SK-N-SH (cell line): ENCODE data around the gene ZNF415. TPM values are rescaled to one million over a fixed set of nuclear protein-coding genes. Genes with fewer than 3 reads are reported as not detected.

Experiments used
- CTCF ChIA-PET: fragments of 300-600, 350-600 bp; formaldehyde crosslinking; extraction: SDS; loops from one replicate; lab custom pipeline; 2021; lab: Yijun Ruan, JAX
- POLR2A ChIA-PET: fragments of 350-600 bp; sonication (Branson Sonifier 250); formaldehyde crosslinking; extraction: SDS; loops from one replicate; lab custom pipeline; 2020; ENCODE audit warnings: antibody characterized with exemption, inconsistent platforms; lab: Yijun Ruan, JAX
- DNase-seq: peaks from one replicate; pipeline ENCODE4 v3.0.0; 2012
- H2AFZ ChIP-seq: fragments of 200-600 bp; sonication (generic); 2 replicates; pipeline ENCODE4 v1.8.1; 2016; ENCODE audit warnings: antibody characterized with exemption, mild to moderate bottlenecking, low read depth
- H3F3A ChIP-seq: fragments of 200-600 bp; sonication (generic); replicated peaks from 2 replicates; pipeline ENCODE3; 2016; ENCODE audit warnings: antibody characterized with exemption, mild to moderate bottlenecking; ENCODE audit not compliant: insufficient read depth
- H3K27ac ChIP-seq, 2 experiments: fragments of 200-500 bp in 1 of 2; fragments of 200-600 bp in 1 of 2; sonication (Bioruptor generic) in 1 of 2; sonication (generic), shearing (Covaris generic) in 1 of 2; 2 replicates each; pipeline versions ENCODE4 v1.5.1 to v1.6.1; 2014 to 2016; ENCODE audit warnings: low read depth in 2 of 2, inconsistent platforms in 1 of 2, low read length in 1 of 2, mild to moderate bottlenecking in 1 of 2, mixed read lengths in 1 of 2
- H3K27me3 ChIP-seq: fragments of 200-600 bp; sonication (generic), shearing (Covaris generic); 2 replicates; pipeline ENCODE4 v1.6.1; 2016; ENCODE audit warnings: mixed run types; ENCODE audit not compliant: insufficient read depth
- H3K36me3 ChIP-seq, 2 experiments: fragments of 200-500 bp in 1 of 2; fragments of 200-600 bp in 1 of 2; sonication (Bioruptor generic) in 1 of 2; sonication (generic) in 1 of 2; replicated peaks in 1 of 2; 2 replicates each; pipeline versions ENCODE3 to v1.5.1; 2014 to 2016; ENCODE audit warnings: low read length in 1 of 2, mild to moderate bottlenecking in 1 of 2; ENCODE audit not compliant: insufficient read depth in 2 of 2, control insufficient read depth in 1 of 2
- H3K4me1 ChIP-seq, 2 experiments: fragments of 200-500 bp in 1 of 2; fragments of 200-600 bp in 1 of 2; sonication (Bioruptor generic) in 1 of 2; sonication (generic), shearing (Covaris generic) in 1 of 2; 2 replicates each; pipeline versions ENCODE4 v1.5.1 to v1.6.1; 2014 to 2016; ENCODE audit warnings: low read depth in 1 of 2, low read length in 1 of 2, mixed run types in 1 of 2; ENCODE audit not compliant: insufficient read depth in 2 of 2, control insufficient read depth in 1 of 2
- H3K4me2 ChIP-seq: fragments of 200-600 bp; sonication (generic), shearing (Covaris generic); 2 replicates; pipeline ENCODE4 v1.6.1; 2017; ENCODE audit warnings: mixed run types
- H3K4me3 ChIP-seq, 2 experiments: fragments of 200-500 bp in 1 of 2; fragments of 200-600 bp in 1 of 2; sonication (Bioruptor generic) in 1 of 2; sonication (generic), shearing (Covaris generic) in 1 of 2; 2 replicates each; pipeline versions ENCODE4 v1.5.1 to v1.8.1; 2014 to 2016; ENCODE audit warnings: low read depth in 2 of 2, inconsistent platforms in 1 of 2, low read length in 1 of 2, mild to moderate bottlenecking in 1 of 2, mixed read lengths in 1 of 2, moderate library complexity in 1 of 2
- H3K79me2 ChIP-seq: fragments of 200-600 bp; sonication (generic); 2 replicates; pipeline ENCODE4 v1.8.1; 2017; ENCODE audit warnings: mild to moderate bottlenecking; ENCODE audit not compliant: insufficient read depth
- H3K9ac ChIP-seq: fragments of 200-600 bp; sonication (generic); 2 replicates; pipeline ENCODE4 v1.6.1; 2017; ENCODE audit warnings: mixed run types
- H3K9me2 ChIP-seq: fragments of 200-600 bp; sonication (generic); 2 replicates; pipeline ENCODE4 v1.6.1; 2017; ENCODE audit warnings: mixed run types
- H3K9me3 ChIP-seq: fragments of 200-600 bp; sonication (generic); 2 replicates; pipeline ENCODE4 v1.6.1; 2017; ENCODE audit warnings: mixed run types, mild to moderate bottlenecking, moderate library complexity
- H4K20me1 ChIP-seq: fragments of 200-600 bp; sonication (generic); 2 replicates; pipeline ENCODE4 v1.6.1; 2017; ENCODE audit warnings: mild to moderate bottlenecking, mixed run types; ENCODE audit not compliant: insufficient read depth
- CHD2 ChIP-seq: fragments of 150-350 bp; IDR thresholded peaks from 2 replicates; pipeline ENCODE4 v1.6.1; 2018; ENCODE audit warnings: low read length; ENCODE audit not compliant: partially characterized antibody
- ELF1 ChIP-seq: IDR thresholded peaks from 2 replicates; pipeline ENCODE4 v1.4.0; 2012
- EZH2phosphoT487 ChIP-seq: fragments of 200-600 bp; sonication (generic); IDR thresholded peaks from 2 replicates; pipeline ENCODE4 v1.6.1; 2017; ENCODE audit warnings: low read depth, mixed run types, mild to moderate bottlenecking, antibody characterized with exemption, moderate library complexity, borderline replicate concordance
- FOXJ3 ChIP-seq: sonication (generic); formaldehyde crosslinking; IDR thresholded peaks from 2 replicates; pipeline ENCODE4 v1.5.1; 2020; ENCODE audit warnings: mild to moderate bottlenecking, missing genetic modification reagents
- FOXM1 ChIP-seq: IDR thresholded peaks from 2 replicates; pipeline ENCODE4 v1.4.0; 2012; ENCODE audit warnings: low read depth, mild to moderate bottlenecking
- GABPA ChIP-seq: IDR thresholded peaks from 2 replicates; pipeline ENCODE4 v1.4.0; 2012; ENCODE audit warnings: low read depth, mild to moderate bottlenecking
- NFIC ChIP-seq: IDR thresholded peaks from 2 replicates; pipeline ENCODE4 v1.4.0; 2012; ENCODE audit warnings: borderline replicate concordance
- NRF1 ChIP-seq: IDR thresholded peaks from 2 replicates; pipeline ENCODE4 v1.6.1; 2012; ENCODE audit warnings: low read depth, mild to moderate bottlenecking, low read length
- WGBS: methylation state at CpG from one replicate; pipeline ENCODE4 v1.1.6; 2017; ENCODE audit warnings: low lambda C conversion rate; 5-methylcytosine and 5-hydroxymethylcytosine counted together
- polyA plus RNA-seq, 3 experiments: library from polyadenylated mRNA; depleted of rRNA; stranded (reverse); fragments of >200 nt; gene quantifications; 2 replicates each; pipeline ENCODE4 v1.2.3, GENCODE V29; 2012
- TF ChIP-seq, protein P1 (sequence below): IDR thresholded peaks from 2 replicates; pipeline ENCODE4 v1.4.0; 2012; ENCODE audit warnings: low read depth, borderline replicate concordance
- TF ChIP-seq, protein P2 (sequence below): IDR thresholded peaks from 2 replicates; pipeline ENCODE4 v1.6.1; 2012; ENCODE audit warnings: mild to moderate bottlenecking, low read depth, low read length, moderate library complexity
- TF ChIP-seq, protein P3 (sequence below): fragments of 150-350 bp; IDR thresholded peaks from 2 replicates; pipeline ENCODE4 v1.6.1; 2016; ENCODE audit warnings: mild to moderate bottlenecking, low read depth, low read length
- TF ChIP-seq, protein P4 (sequence below): IDR thresholded peaks from 2 replicates; pipeline ENCODE4 v1.4.0; 2012; ENCODE audit warnings: low read depth, borderline replicate concordance

Gene ZNF415
- polyA plus RNA-seq, 1 of the 3 experiments (the other 2 are of a cell fraction), result 1.6 TPM

DNA sequence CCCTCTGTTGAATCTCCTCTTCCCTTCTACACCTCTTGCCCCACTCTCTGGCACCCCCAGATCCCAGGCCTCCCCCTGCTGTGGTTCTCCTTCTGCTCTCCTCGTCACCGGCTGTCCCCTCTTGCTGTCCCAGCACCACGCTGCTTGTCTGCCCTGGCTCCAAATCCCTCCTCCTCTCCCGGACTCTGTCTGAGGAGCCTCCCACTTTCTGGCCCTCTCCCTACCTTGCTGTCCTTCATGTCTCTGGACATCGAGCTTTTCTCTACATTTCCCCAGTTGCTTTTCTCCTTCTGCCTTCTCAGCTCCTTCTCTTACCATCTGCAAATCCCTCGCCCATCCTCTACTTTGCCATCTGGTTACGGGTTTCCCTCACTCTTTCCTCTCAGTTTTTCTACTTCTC lies 24.9 kb upstream of the ZNF415 start (continued):
- TF ChIP-seq, protein P1, sequence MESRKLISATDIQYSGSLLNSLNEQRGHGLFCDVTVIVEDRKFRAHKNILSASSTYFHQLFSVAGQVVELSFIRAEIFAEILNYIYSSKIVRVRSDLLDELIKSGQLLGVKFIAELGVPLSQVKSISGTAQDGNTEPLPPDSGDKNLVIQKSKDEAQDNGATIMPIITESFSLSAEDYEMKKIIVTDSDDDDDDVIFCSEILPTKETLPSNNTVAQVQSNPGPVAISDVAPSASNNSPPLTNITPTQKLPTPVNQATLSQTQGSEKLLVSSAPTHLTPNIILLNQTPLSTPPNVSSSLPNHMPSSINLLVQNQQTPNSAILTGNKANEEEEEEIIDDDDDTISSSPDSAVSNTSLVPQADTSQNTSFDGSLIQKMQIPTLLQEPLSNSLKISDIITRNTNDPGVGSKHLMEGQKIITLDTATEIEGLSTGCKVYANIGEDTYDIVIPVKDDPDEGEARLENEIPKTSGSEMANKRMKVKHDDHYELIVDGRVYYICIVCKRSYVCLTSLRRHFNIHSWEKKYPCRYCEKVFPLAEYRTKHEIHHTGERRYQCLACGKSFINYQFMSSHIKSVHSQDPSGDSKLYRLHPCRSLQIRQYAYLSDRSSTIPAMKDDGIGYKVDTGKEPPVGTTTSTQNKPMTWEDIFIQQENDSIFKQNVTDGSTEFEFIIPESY, result no peak
- TF ChIP-seq, protein P2, sequence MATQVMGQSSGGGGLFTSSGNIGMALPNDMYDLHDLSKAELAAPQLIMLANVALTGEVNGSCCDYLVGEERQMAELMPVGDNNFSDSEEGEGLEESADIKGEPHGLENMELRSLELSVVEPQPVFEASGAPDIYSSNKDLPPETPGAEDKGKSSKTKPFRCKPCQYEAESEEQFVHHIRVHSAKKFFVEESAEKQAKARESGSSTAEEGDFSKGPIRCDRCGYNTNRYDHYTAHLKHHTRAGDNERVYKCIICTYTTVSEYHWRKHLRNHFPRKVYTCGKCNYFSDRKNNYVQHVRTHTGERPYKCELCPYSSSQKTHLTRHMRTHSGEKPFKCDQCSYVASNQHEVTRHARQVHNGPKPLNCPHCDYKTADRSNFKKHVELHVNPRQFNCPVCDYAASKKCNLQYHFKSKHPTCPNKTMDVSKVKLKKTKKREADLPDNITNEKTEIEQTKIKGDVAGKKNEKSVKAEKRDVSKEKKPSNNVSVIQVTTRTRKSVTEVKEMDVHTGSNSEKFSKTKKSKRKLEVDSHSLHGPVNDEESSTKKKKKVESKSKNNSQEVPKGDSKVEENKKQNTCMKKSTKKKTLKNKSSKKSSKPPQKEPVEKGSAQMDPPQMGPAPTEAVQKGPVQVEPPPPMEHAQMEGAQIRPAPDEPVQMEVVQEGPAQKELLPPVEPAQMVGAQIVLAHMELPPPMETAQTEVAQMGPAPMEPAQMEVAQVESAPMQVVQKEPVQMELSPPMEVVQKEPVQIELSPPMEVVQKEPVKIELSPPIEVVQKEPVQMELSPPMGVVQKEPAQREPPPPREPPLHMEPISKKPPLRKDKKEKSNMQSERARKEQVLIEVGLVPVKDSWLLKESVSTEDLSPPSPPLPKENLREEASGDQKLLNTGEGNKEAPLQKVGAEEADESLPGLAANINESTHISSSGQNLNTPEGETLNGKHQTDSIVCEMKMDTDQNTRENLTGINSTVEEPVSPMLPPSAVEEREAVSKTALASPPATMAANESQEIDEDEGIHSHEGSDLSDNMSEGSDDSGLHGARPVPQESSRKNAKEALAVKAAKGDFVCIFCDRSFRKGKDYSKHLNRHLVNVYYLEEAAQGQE, result no peak
- no peak for TF ChIP-seq GABPA
- TF ChIP-seq, protein P3, sequence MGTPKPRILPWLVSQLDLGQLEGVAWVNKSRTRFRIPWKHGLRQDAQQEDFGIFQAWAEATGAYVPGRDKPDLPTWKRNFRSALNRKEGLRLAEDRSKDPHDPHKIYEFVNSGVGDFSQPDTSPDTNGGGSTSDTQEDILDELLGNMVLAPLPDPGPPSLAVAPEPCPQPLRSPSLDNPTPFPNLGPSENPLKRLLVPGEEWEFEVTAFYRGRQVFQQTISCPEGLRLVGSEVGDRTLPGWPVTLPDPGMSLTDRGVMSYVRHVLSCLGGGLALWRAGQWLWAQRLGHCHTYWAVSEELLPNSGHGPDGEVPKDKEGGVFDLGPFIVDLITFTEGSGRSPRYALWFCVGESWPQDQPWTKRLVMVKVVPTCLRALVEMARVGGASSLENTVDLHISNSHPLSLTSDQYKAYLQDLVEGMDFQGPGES, result no peak

DNA sequence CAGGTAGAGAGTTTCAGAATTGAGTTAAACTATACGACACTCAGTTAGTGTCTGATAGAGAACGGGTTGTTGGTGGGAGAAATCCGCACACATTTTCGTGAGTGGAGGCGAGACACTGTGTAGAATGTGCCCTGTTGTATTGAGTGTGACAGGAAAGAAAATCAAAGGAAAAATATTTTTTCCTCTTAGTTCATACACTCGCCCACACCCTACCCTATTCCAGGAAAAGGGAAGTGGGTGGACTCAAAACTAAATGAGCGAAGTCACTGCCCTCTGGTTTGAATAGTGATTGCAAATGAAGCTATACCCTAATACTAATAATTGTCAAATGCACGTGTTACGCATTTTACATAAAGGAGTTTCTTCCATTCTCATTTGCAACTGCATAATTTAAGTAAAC lies 24.1 kb upstream of the ZNF415 start:
- H3K4me1 ChIP-seq, result peaks cover 0 to 6% of the 10 kb centered on the region in 2 experiments; a peak in 1 of 4 replicates
- no peak for DNase-seq
- H3K27me3 ChIP-seq, result no peaks in the 10 kb centered on the region
- H3K9me2 ChIP-seq, result no peaks in the 10 kb centered on the region
- TF ChIP-seq, protein P3, result no peak
- POLR2A ChIA-PET, result no interaction called here
- H4K20me1 ChIP-seq, result no peaks in the 10 kb centered on the region
- H3K4me2 ChIP-seq, result no peak overlapping the region
- H3K27ac ChIP-seq, result no peak overlapping the region
- H3F3A ChIP-seq, result peaks cover 3% of the 10 kb centered on the region
- H3K4me3 ChIP-seq, result no peak overlapping the region; a peak in 1 of 4 replicates
- CTCF ChIA-PET, result interaction anchor here (1.4 kb wide), 1 partner anchor 80 kb away, joined by 3 read pairs; no protein-coding TSS in a partner anchor
- H2AFZ ChIP-seq, result no peak overlapping the region
- no peak overlapping the region for H3K9ac ChIP-seq
- H3K36me3 ChIP-seq, result peaks cover 0 to under 1% of the 10 kb centered on the region in 2 experiments
- H3K79me2 ChIP-seq, result peaks cover 29% of the 10 kb centered on the region; the same call in 1 of the 2 replicates
- no peaks in the 10 kb centered on the region for H3K9me3 ChIP-seq
- WGBS, result 83% methylated on average over 9 of the region's 9 CpGs

DNA sequence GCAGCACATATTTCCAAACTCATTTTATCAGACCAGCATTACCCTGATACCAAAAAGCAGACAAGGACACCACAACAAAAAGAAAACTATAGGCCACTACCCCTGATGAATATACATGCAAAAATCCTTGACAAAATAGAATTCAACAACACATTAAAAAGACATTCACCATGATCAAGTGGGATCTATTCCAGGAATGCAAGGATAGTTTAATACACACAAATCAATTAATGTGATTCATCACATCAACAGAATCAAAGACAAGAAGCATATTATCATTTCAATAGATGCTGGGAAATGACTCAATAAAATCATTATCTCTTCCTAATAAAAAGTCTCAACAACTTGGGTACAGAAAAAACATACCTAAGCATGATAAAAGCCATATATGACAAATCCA lies 14.9 kb upstream of the ZNF415 start:
- ChIA-PET POLR2A (no interaction called here), CTCF (no interaction called here)
- TF ChIP-seq, protein P3, result no peak
- no peak for TF ChIP-seq ELF1
- no peak for TF ChIP-seq NRF1
- TF ChIP-seq, protein P4, sequence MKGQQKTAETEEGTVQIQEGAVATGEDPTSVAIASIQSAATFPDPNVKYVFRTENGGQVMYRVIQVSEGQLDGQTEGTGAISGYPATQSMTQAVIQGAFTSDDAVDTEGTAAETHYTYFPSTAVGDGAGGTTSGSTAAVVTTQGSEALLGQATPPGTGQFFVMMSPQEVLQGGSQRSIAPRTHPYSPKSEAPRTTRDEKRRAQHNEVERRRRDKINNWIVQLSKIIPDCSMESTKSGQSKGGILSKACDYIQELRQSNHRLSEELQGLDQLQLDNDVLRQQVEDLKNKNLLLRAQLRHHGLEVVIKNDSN, result no peak
- TF ChIP-seq CHD2, result no peak
- no peak for TF ChIP-seq EZH2phosphoT487
- TF ChIP-seq NFIC, result no peak
- TF ChIP-seq FOXJ3 (CRISPR knock-in tag), result no peak
- no peak for TF ChIP-seq FOXM1

More for the DNA sequence above, 14.9 kb upstream of the ZNF415 start:
- peaks cover 14 to 79% of the 10 kb centered on the region in 2 experiments for H3K36me3 ChIP-seq
- no peak overlapping the region for H3K4me2 ChIP-seq
- H3F3A ChIP-seq, result peaks cover 8% of the 10 kb centered on the region
- DNase-seq, result no peak
- H3K79me2 ChIP-seq, result peaks cover 11% of the 10 kb centered on the region; the same call in 1 of the 2 replicates
- H3K9me2 ChIP-seq, result no peaks in the 10 kb centered on the region
- no peaks in the 10 kb centered on the region for H3K4me1 ChIP-seq
- H3K9me3 ChIP-seq, result peaks cover 36% of the 10 kb centered on the region
- no peaks in the 10 kb centered on the region for H4K20me1 ChIP-seq
- H3K27me3 ChIP-seq, result no peaks in the 10 kb centered on the region
- H3K4me3 ChIP-seq, result no peak overlapping the region
- no peak overlapping the region for H2AFZ ChIP-seq
- H3K9ac ChIP-seq, result no peak overlapping the region
- H3K27ac ChIP-seq, result no peak overlapping the region
